Ascending aorta (tissue), 2 donors: ENCODE results near the gene MT1B. TPM values are rescaled to one million over a fixed set of nuclear protein-coding genes. Genes with fewer than 3 reads are reported as not detected.

Experiments
- DNase-seq, 2 donors: peaks; one replicate each; pipeline ENCODE4 v3.0.0-alpha.2; 2019; ENCODE audit warnings: low spot score in 2 of 2
- H3K27ac ChIP-seq, 2 donors: fragments of 200-600 bp; sonication (generic); one replicate each; pipeline ENCODE4 v1.5.1; 2016 to 2017; ENCODE audit warnings: mild to moderate bottlenecking in 1 of 2
- H3K27me3 ChIP-seq: fragments of 200-600 bp; sonication (generic); one replicate; pipeline ENCODE4 v1.5.1; 2017
- H3K36me3 ChIP-seq, 2 donors: fragments of 200-600 bp; sonication (generic); one replicate each; pipeline ENCODE4 v1.5.1; 2016
- H3K4me1 ChIP-seq, 2 donors: fragments of 200-600 bp; sonication (generic); one replicate each; pipeline ENCODE4 v1.5.1; 2016 to 2017; ENCODE audit warnings: mild to moderate bottlenecking in 1 of 2
- H3K4me3 ChIP-seq, 2 donors: fragments of 200-600 bp; sonication (generic); one replicate each; pipeline ENCODE4 v1.5.1; 2016 to 2017; ENCODE audit warnings: mild to moderate bottlenecking in 1 of 2
- H3K9me3 ChIP-seq, 2 donors: fragments of 200-600 bp; sonication (generic); one replicate each; pipeline ENCODE4 v1.5.1; 2016
- intact Hi-C: fragments of 100-400 bp; cut with DNase I; formaldehyde crosslinking; loops from one replicate; pipeline ENCODE4 v1.15.1; 2023
- total RNA-seq: library from RNA; depleted of rRNA; stranded (reverse); fragments of >200 nt; gene quantifications from one replicate; pipeline ENCODE4 v1.1.0, GENCODE V29; 2016
- TF ChIP-seq, protein P1 (sequence below), 3 experiments: fragments of 200-600 bp in 2 of 3; fragments of 450-650 bp in 1 of 3; sonication (generic) in 2 of 3; IDR thresholded peaks; one replicate each; pipeline ENCODE4 v1.5.1; 2016 to 2019; ENCODE audit warnings: antibody characterized with exemption in 3 of 3, mild to moderate bottlenecking in 1 of 3, moderate library complexity in 1 of 3

Gene MT1B
- total RNA-seq, 1 donor from 2014 or later = not detected

DNA sequence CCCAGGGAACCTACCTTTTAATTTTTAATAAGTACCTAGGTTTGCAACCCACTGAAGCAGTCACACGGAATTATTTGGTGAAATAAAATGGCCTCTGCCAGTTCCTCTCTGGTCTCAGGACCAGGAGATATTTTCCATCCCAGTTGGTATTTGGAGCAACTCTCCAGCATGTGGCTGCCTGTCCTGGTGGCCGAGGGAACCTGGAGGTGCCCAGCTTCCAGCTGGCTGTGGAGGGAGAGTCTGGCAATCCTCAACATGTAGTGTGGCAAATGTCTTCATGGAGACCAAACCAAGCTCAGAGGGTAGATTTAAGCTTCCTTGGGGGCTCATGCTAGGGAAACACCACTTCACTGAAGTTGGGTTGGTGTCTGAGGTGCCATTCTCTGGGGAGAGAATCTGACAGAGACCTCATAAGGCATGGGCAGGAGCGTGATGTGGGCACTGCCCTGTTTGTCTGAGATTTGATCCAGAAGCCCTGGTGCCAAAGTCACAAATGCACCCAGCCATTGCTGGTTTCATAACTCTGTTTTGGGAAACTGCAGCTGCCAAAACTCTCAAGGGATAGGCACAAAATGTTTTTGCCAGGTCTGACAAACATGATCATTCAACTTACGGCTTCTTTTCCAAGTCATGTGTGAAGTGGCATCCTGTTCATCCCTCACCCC lies 33.4 kb downstream of the MT1B start:
- DNase-seq = peak in 1 of 2 donors; percentile 81
- Histone ChIP-seq H3K9me3 (no peaks in the 10 kb centered on the region), H3K27ac (peak overlapping the region; percentile 83 to 88), H3K36me3 (peaks cover 0 to 11% of the 10 kb centered on the region in 2 donors), H3K4me3 (peak overlapping the region; percentile 71 to 85), H3K27me3 (no peaks in the 10 kb centered on the region), H3K4me1 (peaks cover 0 to 26% of the 10 kb centered on the region in 2 donors)
- intact Hi-C loops = no loop called here
- TF ChIP-seq, protein P1, sequence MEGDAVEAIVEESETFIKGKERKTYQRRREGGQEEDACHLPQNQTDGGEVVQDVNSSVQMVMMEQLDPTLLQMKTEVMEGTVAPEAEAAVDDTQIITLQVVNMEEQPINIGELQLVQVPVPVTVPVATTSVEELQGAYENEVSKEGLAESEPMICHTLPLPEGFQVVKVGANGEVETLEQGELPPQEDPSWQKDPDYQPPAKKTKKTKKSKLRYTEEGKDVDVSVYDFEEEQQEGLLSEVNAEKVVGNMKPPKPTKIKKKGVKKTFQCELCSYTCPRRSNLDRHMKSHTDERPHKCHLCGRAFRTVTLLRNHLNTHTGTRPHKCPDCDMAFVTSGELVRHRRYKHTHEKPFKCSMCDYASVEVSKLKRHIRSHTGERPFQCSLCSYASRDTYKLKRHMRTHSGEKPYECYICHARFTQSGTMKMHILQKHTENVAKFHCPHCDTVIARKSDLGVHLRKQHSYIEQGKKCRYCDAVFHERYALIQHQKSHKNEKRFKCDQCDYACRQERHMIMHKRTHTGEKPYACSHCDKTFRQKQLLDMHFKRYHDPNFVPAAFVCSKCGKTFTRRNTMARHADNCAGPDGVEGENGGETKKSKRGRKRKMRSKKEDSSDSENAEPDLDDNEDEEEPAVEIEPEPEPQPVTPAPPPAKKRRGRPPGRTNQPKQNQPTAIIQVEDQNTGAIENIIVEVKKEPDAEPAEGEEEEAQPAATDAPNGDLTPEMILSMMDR (IDR thresholded peaks at IDR 0.05) = no peak

DNA sequence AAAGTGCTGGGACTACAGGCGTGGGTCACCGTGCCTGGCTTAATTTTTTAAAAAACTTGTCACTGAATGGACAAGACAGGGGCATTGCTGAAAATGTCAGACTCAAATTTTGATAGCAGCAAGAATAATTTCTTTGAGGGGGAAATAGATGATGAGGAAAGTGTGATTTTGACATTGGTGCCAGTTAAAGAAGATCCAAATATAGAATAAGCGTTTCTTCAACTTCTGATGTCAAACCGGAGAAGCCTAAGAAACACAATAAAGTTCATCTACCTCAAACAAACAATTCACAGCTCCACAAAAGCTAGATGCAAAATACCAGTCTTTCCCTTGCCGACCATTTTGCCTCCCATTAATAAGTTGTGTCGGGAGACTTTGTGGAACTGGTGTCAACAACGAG lies 35.1 kb downstream of the MT1B start:
- H3K27me3 ChIP-seq = no peaks in the 10 kb centered on the region
- DNase-seq = no peak
- peaks cover 0 to 11% of the 10 kb centered on the region in 2 donors for H3K36me3 ChIP-seq
- no peak overlapping the region for H3K27ac ChIP-seq
- H3K9me3 ChIP-seq = no peaks in the 10 kb centered on the region
- intact Hi-C loops = no loop called here
- no peak overlapping the region for H3K4me3 ChIP-seq
- peaks cover 0 to 21% of the 10 kb centered on the region in 2 donors for H3K4me1 ChIP-seq
- TF ChIP-seq, protein P1 (IDR thresholded peaks at IDR 0.05) = no peak

DNA sequence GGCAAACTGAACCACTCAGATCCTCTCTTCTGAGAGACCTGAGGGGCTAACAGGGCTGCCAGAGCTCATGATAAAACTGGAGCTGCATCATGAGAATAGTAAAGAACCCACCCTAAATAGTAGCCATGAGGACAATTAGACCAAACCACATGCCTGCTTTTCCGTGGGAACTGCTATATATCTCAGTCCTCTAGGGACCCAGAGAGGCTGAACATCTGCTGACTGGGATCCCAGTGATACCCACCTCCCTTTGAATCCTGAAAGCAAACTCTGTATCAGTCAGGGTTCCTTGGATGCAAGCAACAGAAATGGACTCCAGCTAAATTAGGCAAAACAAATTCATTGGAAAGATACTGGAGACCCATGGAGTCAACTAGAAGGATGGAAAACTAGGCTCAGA lies 37.1 kb downstream of the MT1B start:
- Histone ChIP-seq H3K27me3 (no peaks in the 10 kb centered on the region), H3K27ac (no peak overlapping the region), H3K4me1 (peaks cover 0 to 16% of the 10 kb centered on the region in 2 donors), H3K9me3 (no peaks in the 10 kb centered on the region), H3K36me3 (peaks cover 0 to 10% of the 10 kb centered on the region in 2 donors), H3K4me3 (no peak overlapping the region)
- no peak for DNase-seq
- intact Hi-C loops = no loop called here
- TF ChIP-seq, protein P1 (IDR thresholded peaks at IDR 0.05) = no peak

DNA sequence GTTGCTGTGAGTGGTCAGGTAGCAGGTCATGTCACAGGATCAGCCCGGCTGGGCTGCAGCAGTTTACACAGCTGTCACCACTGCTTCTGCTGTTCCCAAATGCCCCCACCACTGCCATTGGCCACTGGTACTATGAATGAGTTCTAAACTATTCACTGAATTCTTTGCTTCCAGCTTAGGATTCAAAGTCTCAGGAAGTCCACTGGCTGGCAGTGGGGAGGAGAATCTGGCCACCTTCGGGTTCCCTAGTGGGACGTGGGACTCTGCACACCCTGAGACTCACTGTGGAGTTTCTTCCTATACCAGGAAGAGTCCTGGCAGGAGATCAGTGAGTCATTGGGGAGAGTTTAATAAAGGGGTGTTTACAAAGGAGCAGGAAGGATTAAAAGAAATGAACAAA lies 37.5 kb downstream of the MT1B start:
- intact Hi-C loops = no loop called here
- peaks cover 0 to 6% of the 10 kb centered on the region in 2 donors for H3K36me3 ChIP-seq
- H3K27me3 ChIP-seq = no peaks in the 10 kb centered on the region
- H3K9me3 ChIP-seq = no peaks in the 10 kb centered on the region
- H3K4me3 ChIP-seq = no peak overlapping the region
- no peak for DNase-seq
- TF ChIP-seq, protein P1 (IDR thresholded peaks at IDR 0.05) = no peak
- H3K4me1 ChIP-seq = peaks cover 0 to 14% of the 10 kb centered on the region in 2 donors
- no peak overlapping the region for H3K27ac ChIP-seq

DNA sequence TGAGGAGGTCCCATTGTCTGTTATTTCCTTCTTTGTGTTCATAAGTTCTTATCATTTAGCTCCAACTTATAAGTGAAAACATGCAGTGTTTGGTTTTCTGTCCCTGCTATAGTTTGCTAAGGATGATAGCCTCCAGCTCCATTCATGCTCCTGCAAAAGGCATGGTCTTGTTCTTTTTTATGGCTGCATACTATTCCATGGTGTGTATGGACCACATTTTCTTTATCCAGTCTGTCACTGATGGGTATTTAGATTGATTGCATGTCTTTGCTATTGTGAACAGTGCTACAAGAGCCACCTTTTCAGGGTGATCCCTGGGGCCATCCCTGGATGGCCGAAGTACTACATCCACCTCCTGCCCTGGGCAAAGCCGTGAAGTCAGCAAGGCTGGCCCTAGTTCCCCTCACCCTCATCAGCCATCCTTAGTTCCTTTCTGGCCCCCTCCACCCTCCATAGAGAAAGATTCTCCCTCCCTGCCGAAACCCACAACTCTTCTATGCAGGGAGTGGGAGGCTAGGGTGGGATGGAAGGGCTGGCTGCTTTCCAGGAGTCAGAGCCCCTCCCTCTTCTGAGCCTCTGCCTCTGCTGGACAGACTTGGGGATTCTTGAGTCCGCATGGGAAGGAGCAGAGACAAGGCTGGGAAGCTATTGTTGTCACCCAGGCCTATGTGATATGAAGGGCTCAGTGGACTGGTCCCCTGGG lies 38.9 kb downstream of the MT1B start:
- no peak overlapping the region for H3K4me3 ChIP-seq
- peaks cover 0 to 4% of the 10 kb centered on the region in 2 donors for H3K36me3 ChIP-seq
- no peaks in the 10 kb centered on the region for H3K9me3 ChIP-seq
- no peaks in the 10 kb centered on the region for H3K27me3 ChIP-seq
- no peak overlapping the region for H3K27ac ChIP-seq
- DNase-seq = no peak
- H3K4me1 ChIP-seq = peaks cover 0 to 6% of the 10 kb centered on the region in 2 donors
- intact Hi-C loops = no loop called here
- TF ChIP-seq, protein P1 (IDR thresholded peaks at IDR 0.05) = no peak
